K562 (cell line): Measurements from ENCODE around the gene SPTBN4. TPM values are rescaled to one million over a fixed set of nuclear protein-coding genes. Genes with fewer than 3 reads are reported as not detected.

Experiments
- AFF4 ChIP-seq: sonication (generic); formaldehyde crosslinking; IDR thresholded peaks from 2 replicates; pipeline ENCODE4 v1.8.0; 2023; ENCODE audit warnings: mild to moderate bottlenecking, missing genetic modification reagents
- DACH1 ChIP-seq: fragments of 450-650 bp; IDR thresholded peaks from 2 replicates; pipeline ENCODE4 v1.6.1; 2018; ENCODE audit not compliant: partially characterized antibody
- HDAC2 ChIP-seq: fragments of 450-650 bp; IDR thresholded peaks from 2 replicates; pipeline ENCODE4 v1.6.1; 2016; ENCODE audit warnings: mild to moderate bottlenecking
- HDGF ChIP-seq: fragments of 450-650 bp; IDR thresholded peaks from 2 replicates; pipeline ENCODE4 v1.6.1; 2016
- NONO ChIP-seq, 2 experiments: fragments of 200-400 bp in 1 of 2; fragments of 450-650 bp in 1 of 2; formaldehyde crosslinking in 1 of 2; IDR thresholded peaks; 2 replicates each; pipeline ENCODE4 v1.6.1; 2017; ENCODE audit warnings: low read depth in 2 of 2, mild to moderate bottlenecking in 2 of 2, moderate library complexity in 2 of 2, low read length in 1 of 2
- NR4A1 ChIP-seq, 2 experiments: fragments of 250-450 bp in 1 of 2; fragments of 450-650 bp in 1 of 2; sonication (Bioruptor Pico) in 1 of 2; IDR thresholded peaks; 2 replicates each; pipeline versions ENCODE4 v1.4.0 to v1.6.1; 2016 to 2020; ENCODE audit warnings: mild to moderate bottlenecking in 2 of 2, missing compliant biosample characterization in 1 of 2, missing genetic modification characterization in 1 of 2, moderate library complexity in 1 of 2
- PRDM10 ChIP-seq: fragments of 450-650 bp; IDR thresholded peaks from 2 replicates; pipeline ENCODE4 v1.6.1; 2018; ENCODE audit not compliant: partially characterized antibody
- RCOR1 ChIP-seq, 2 experiments: IDR thresholded peaks; 2 replicates each; pipeline ENCODE4 v1.6.1; 2012; ENCODE audit warnings: low read depth in 2 of 2, low read length in 2 of 2, borderline replicate concordance in 1 of 2, improper control_type of control experiment in 1 of 2
- SIN3B ChIP-seq: fragments of 450-650 bp; IDR thresholded peaks from 2 replicates; pipeline ENCODE4 v1.6.1; 2017; ENCODE audit warnings: low read depth, mild to moderate bottlenecking, moderate library complexity
- ZBTB11 ChIP-seq, 3 experiments: fragments of 200-800 bp in 1 of 3; fragments of 250-450 bp in 1 of 3; fragments of 450-650 bp in 1 of 3; sonication (Bioruptor Pico) in 1 of 3; sonication (Bioruptor generic) in 1 of 3; formaldehyde crosslinking in 1 of 3; IDR thresholded peaks; 2 replicates each; pipeline versions ENCODE4 v1.6.1 to v1.8.0; 2016 to 2022; ENCODE audit warnings: mild to moderate bottlenecking in 2 of 3, missing genetic modification characterization in 2 of 3, missing compliant biosample characterization in 1 of 3, moderate library complexity in 1 of 3
- ZNF395 ChIP-seq: fragments of 200-800 bp; sonication (Bioruptor generic); IDR thresholded peaks from 2 replicates; pipeline ENCODE4 v1.6.1; 2017; ENCODE audit warnings: missing genetic modification characterization, missing compliant biosample characterization
- polyA plus RNA-seq, 8 experiments: library from polyadenylated mRNA; depleted of rRNA in 4 of 8; stranded (reverse) in 5 of 8; unstranded in 3 of 8; fragments of >200 nt; fragmentation: Nextera tagmentation in 2 of 8; fragmentation: Illumina TruSeq in 1 of 8; extraction: Ambion mirVana in 2 of 8; extraction: Trizol in 1 of 8; gene quantifications; 2 replicates each; pipeline versions ENCODE4 v1.2.1 to v1.2.3, GENCODE V29; 2011 to 2014; ENCODE audit warnings: inconsistent platforms in 1 of 8, missing spikeins in 1 of 8
- total RNA-seq, 7 experiments: library from RNA; depleted of rRNA in 6 of 7; stranded (reverse); fragments of >200 nt in 6 of 7; fragmentation: Illumina TruSeq in 2 of 7; extraction: Trizol in 2 of 7; gene quantifications; 2 replicates each; pipeline versions ENCODE4 v1.2.1 to v1.2.3, GENCODE V29; 2011 to 2021; ENCODE audit warnings: low replicate concordance in 1 of 7

SPTBN4 gene
- total and polyA plus RNA-seq, 9 of the 15 experiments (the other 6 are each of a cell fraction or from before 2014, with no cell fraction given), result 0.01 to 1.5 (median 0.86) TPM

GRCh38 chr19:40598918-40599307 is 132.1 kb downstream of the SPTBN4 start (continued):
- TF ChIP-seq PRDM10, result no peak
- peak; percentile 24 for TF ChIP-seq DACH1
- TF ChIP-seq ZBTB11 (CRISPR knock-in tag; IDR thresholded peaks at IDR 0.05), result no peak
- no peak for TF ChIP-seq NR4A1 (CRISPR knock-in tag; IDR thresholded peaks at IDR 0.05)
- 0 out of 2 replicates have a peak, but pooled peaks have one; percentile 38 for TF ChIP-seq NR4A1 (tag; IDR thresholded peaks at IDR 0.05)
- 0 out of 2 replicates have a peak, but pooled peaks have one; percentile 75 for TF ChIP-seq AFF4 (CRISPR knock-in tag)
- TF ChIP-seq SIN3B, result 0 out of 2 replicates have a peak, but pooled peaks have one; percentile 15
- no peak for TF ChIP-seq ZNF395
- TF ChIP-seq HDAC2, result peak; percentile 97
- TF ChIP-seq NONO (IDR thresholded peaks at IDR 0.05; ENCODE audit: low read depth in 2 of 2, low read length in 1 of 2), result no peak
- 0 out of 2 replicates have a peak, but pooled peaks have one; percentile 28 for TF ChIP-seq HDGF
- TF ChIP-seq RCOR1 (IDR thresholded peaks at IDR 0.05; ENCODE audit: borderline replicate concordance in 1 of 2, low read depth in 2 of 2, low read length in 2 of 2), result peak; percentile 58 to 76; a peak in 3 of 4 replicates
